ENCODE data around the gene TRIP13. TPM values are rescaled to one million over a fixed set of nuclear protein-coding genes. Genes with fewer than 3 reads are reported as not detected.

TRIP13 gene
- total and polyA plus RNA-seq, 2 of the 13 experiments (the other 11 are each of a cell fraction or from before 2014, with no cell fraction given), result 13.5 to 33.0 TPM

- TF ChIP-seq AHDC1 (CRISPR knock-in tag; IDR thresholded peaks at IDR 0.05; ENCODE audit: borderline replicate concordance), result no peak
- TF ChIP-seq PAF1 (CRISPR knock-in tag; IDR thresholded peaks at IDR 0.05), result no peak
- TF ChIP-seq SALL2 (CRISPR knock-in tag; IDR thresholded peaks at IDR 0.05), result no peak
- TF ChIP-seq SP5 (CRISPR knock-in tag; IDR thresholded peaks at IDR 0.05; ENCODE audit: borderline replicate concordance, low read depth), result no peak
- TF ChIP-seq HCFC1 (IDR thresholded peaks at IDR 0.05; ENCODE audit: low read depth, low read length), result no peak
- no peak for TF ChIP-seq RCOR2 (CRISPR knock-in tag; IDR thresholded peaks at IDR 0.05)
- no peak for TF ChIP-seq CENPBD1 (CRISPR knock-in tag; IDR thresholded peaks at IDR 0.05; ENCODE audit: borderline replicate concordance, low read depth)
- TF ChIP-seq ZNF543 (CRISPR knock-in tag; IDR thresholded peaks at IDR 0.05), result no peak
These were observed 43.8 kb downstream of the TRIP13 start (continued) for GRCh38 chr5:936149-937144.

Measured in HepG2 (cell line).